GM12872 (cell line): ENCODE measurements around the gene MALAT1.

ENCODE experiments used
- TF ChIP-seq, protein P1 (sequence below): IDR thresholded peaks from 3 replicates; pipeline ENCODE4 v1.5.1; 2011; ENCODE audit warnings: low read depth, mild to moderate bottlenecking, low read length, moderate library complexity; ENCODE audit not compliant: insufficient read depth

The MALAT1 gene

DNA sequence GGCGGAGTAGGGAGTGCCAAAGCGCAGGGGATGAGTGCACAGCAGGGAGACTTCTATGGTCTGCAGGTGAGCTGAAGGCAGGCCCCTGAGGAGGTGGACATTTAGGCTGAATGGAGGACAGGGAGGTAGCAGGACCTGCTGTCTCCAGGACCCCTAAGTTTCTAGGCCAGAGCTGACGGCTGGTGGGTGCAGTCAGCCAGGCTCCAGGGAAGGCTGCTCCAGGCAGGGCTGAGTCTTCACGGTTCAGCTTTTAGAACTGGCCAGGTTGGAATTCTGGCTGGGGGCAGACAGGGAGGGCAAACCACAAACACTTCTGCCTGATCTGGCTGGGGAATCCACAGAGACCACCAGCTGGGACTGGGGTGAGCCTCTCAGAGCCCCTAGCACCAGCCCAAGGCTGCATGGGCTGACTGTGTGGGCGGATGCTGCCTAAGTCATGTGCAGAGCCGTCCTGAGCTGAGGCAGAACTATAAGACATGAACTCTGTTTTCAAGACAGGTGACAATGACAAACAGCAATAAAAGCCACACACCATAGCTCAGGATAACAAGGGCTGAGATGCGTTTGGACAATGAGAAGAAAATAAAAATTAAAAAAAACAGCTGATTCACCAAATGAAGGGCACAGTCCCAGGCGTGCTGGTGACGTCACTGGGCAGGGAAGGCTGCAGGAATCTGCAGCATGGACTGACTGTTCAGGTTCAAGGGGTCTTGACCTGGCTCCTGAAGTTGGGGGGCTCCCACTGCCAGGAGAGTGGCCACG is 10.4 kb upstream of the MALAT1 start:
- TF ChIP-seq, protein P1, sequence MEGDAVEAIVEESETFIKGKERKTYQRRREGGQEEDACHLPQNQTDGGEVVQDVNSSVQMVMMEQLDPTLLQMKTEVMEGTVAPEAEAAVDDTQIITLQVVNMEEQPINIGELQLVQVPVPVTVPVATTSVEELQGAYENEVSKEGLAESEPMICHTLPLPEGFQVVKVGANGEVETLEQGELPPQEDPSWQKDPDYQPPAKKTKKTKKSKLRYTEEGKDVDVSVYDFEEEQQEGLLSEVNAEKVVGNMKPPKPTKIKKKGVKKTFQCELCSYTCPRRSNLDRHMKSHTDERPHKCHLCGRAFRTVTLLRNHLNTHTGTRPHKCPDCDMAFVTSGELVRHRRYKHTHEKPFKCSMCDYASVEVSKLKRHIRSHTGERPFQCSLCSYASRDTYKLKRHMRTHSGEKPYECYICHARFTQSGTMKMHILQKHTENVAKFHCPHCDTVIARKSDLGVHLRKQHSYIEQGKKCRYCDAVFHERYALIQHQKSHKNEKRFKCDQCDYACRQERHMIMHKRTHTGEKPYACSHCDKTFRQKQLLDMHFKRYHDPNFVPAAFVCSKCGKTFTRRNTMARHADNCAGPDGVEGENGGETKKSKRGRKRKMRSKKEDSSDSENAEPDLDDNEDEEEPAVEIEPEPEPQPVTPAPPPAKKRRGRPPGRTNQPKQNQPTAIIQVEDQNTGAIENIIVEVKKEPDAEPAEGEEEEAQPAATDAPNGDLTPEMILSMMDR = no peak

DNA sequence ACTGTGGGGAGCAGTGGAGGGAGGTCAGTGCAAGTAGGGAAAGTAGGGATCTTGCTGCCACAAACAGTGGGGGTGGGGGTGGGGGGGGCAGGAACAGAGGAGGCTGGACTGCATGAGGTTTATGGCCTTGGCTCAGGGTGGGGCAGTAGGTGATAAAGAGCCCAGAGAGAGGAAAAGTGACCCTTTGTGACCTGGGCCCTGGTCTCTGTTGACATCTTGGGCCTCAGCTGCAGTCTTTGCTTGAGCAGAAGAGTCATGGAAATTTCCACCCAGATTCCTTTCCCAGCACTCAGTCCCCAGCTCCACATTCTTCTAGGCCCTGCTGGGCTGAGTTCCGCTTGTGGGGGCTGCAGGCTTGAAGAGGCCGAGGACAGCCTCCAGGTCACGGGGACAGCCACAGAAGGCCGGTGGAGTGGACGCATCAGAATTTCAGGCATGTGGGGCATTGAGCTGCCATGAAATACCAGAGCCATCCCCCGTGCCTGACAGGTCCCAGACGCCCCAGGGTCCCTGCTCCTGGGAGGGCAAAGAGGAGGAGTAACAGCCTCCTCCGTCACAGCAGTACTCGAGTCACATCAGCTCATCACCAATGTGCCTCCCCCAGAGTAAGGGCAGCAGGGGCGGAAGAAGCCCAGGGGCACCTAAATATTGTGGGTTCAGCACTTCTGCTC is 9.7 kb upstream of the MALAT1 start:
- TF ChIP-seq, protein P1 = no peak

DNA sequence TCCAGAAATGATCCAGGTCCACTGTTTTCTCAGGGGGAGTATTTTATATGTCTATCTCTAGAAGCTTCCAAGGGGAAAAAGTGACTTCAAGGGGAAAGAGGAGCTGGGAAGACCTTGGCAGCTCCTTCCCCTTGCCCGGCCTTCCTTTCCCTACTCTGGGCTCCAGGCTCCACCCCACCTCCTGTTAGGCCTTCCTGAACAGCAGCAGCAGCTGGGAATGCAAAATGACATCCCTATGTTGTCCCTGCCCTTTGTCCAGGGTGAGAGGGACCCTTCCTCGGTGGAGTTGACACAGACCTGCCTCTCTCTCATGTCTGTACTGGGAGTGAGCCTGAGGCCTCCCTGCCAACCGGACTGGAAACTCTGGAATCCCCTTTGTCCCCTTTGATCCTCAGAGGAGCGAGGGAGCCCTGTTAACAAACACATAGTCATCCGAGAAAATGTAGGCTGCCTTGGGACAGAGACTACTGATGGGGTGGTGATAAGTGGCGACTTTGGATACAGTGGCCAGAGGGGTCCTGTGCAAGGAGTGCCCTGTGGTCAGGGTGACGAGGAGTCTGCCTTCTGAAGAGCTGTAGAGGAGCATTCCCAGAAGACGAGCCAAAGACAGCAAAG is 9.0 kb upstream of the MALAT1 start:
- TF ChIP-seq, protein P1 = no peak

DNA sequence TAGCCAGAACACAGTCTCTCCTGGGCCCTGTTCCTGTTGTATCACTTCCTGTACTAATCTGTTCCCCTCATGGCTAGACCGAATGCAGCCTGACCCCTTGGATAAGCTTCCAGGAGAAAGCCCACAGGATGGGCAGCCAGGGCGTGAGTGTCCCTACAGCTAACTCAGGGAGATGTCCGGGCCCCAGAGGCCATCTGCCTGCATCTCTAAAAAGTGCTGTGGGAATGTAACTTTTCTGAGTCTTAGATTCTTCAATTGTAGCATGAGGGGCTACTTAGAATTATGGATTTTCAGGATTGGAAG is 7.7 kb upstream of the MALAT1 start:
- TF ChIP-seq, protein P1 = no peak

DNA sequence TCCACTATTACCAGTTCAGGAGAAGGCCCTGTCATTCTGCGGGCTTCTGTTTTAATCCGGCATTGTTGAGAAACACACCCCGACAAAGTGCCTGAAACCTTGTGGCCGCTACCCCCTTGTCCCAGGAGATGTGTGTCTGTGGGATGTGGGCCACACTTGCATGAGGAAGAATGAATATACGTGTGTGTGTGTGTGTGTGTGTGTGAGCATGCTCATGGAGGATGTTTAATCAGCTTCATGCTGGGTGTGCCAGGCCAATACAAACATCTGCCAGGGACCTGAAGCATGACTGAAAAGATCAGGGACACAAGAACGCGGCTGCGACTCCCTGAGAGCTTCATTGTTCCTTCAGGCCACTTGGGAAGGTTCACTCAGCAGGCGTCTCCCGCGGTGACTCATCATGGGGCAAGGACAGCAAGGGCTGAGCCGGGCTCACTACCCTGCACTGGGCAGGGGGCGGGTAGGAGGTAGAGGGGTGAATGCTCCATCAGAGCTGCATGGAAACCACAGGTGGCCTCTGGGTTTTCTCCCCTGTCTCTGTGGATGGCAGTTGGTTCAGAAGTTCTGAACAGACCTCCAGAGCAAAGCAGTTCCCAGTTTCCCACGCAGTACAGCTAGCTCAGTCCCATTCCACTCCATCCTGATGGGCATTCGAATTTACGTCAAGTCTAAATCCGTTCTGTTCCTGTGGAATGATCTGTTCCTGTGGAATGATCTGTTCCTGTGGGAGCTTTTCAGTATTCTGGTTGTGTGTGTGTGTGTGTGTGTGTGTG is 7.0 kb upstream of the MALAT1 start:
- TF ChIP-seq, protein P1 = no peak

DNA sequence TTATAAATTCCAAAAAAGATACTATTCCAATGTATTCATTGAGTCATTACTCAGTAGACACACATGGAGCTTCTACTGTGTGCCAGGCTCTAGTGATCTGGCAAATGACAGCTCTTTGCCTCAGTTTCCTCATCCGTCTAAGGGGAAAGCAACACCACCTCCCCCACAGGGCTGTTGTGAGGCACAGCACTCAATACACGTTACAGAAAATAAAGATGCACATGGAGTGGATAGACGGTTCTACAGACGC is 6.5 kb upstream of the MALAT1 start:
- TF ChIP-seq, protein P1 = no peak

DNA sequence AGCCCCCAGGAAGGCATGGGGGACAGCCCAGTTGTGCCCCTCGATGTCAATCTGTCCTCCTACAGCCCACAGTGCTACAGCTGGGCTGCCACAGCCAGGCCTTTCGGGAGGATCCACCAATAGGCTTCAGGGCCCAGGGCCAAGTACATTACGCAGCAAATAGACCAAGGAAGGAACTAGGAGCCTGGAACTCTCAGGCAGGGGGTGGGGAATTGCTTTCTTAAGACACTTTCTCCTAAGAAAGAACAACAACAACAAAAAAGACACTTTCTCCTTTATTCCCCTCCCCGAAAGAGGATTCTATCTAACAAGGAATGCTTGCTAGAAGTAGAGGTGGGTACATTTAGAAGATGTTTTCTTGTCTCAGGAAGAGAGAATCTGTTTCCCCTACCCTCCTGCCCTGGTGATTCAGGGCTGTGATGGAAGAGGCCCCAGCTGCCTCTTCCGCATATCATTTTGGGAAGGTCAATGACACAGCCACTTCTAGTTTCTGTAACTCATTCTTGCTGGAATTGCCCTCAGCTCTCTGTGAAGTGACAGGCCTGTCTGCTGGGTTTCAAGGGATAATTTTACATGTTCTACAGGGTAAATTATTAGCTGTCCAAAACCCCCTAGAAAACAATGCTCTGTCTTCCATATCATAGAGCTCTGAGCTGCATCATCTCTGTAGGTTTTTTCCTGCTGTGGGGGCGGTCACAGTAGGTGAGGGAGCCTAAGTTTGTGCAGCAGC is 6.0 kb upstream of the MALAT1 start:
- TF ChIP-seq, protein P1 = no peak
